HepG2 (cell line): ENCODE data around the gene DDR2. TPM values are rescaled to one million over a fixed set of nuclear protein-coding genes. Genes with fewer than 3 reads are reported as not detected.

Source experiments
- ARHGAP35 ChIP-seq: sonication (generic); formaldehyde crosslinking; IDR thresholded peaks from 2 replicates; pipeline ENCODE4 v1.9.0; 2022; ENCODE audit warnings: mild to moderate bottlenecking, inconsistent platforms, moderate library complexity, missing genetic modification reagents, borderline replicate concordance
- ERF ChIP-seq: IDR thresholded peaks from 2 replicates; pipeline ENCODE4 v1.6.1; 2018; ENCODE audit warnings: missing biosample characterization, missing genetic modification reagents
- GATAD1 ChIP-seq: IDR thresholded peaks from 2 replicates; pipeline ENCODE4 v1.6.1; 2016; ENCODE audit warnings: missing genetic modification reagents, missing compliant biosample characterization
- HMG20B ChIP-seq: conservative IDR thresholded peaks from 2 replicates; pipeline ENCODE4 v1.6.1; 2016; ENCODE audit warnings: missing genetic modification reagents, missing compliant biosample characterization
- MBD4 ChIP-seq: IDR thresholded peaks from 2 replicates; pipeline ENCODE4 v1.6.1; 2012; ENCODE audit warnings: low read length, inconsistent platforms, borderline replicate concordance
- MIXL1 ChIP-seq: IDR thresholded peaks from 2 replicates; pipeline ENCODE4 v1.6.1; 2016
- NFE2 ChIP-seq: sonication (generic); formaldehyde crosslinking; IDR thresholded peaks from 2 replicates; pipeline ENCODE4 v1.4.0; 2020; ENCODE audit warnings: missing genetic modification reagents
- NKX3-1 ChIP-seq: sonication (generic); formaldehyde crosslinking; IDR thresholded peaks from 2 replicates; pipeline ENCODE4 v1.5.0; 2020; ENCODE audit warnings: missing genetic modification reagents
- PBX2 ChIP-seq: IDR thresholded peaks from 2 replicates; pipeline ENCODE4 v1.6.1; 2016; ENCODE audit warnings: control low read depth
- PHF21A ChIP-seq: sonication (generic); formaldehyde crosslinking; IDR thresholded peaks from 2 replicates; pipeline ENCODE4 v1.5.0; 2020; ENCODE audit warnings: mild to moderate bottlenecking, missing genetic modification reagents
- POGZ ChIP-seq: sonication (generic); formaldehyde crosslinking; IDR thresholded peaks from 2 replicates; pipeline ENCODE4 v1.4.0; 2020; ENCODE audit warnings: mild to moderate bottlenecking, missing genetic modification reagents
- PRPF4 ChIP-seq: fragments of 200-400 bp; formaldehyde crosslinking; IDR thresholded peaks from 2 replicates; pipeline ENCODE4 v1.6.1; 2016; ENCODE audit warnings: low read length, low read depth; ENCODE audit not compliant: poor library complexity, severe bottlenecking
- SNAI1 ChIP-seq: sonication (generic); formaldehyde crosslinking; IDR thresholded peaks from 2 replicates; pipeline ENCODE4 v1.5.0; 2020; ENCODE audit warnings: mild to moderate bottlenecking, missing genetic modification reagents, borderline replicate concordance
- SNRNP70 ChIP-seq: fragments of 200-400 bp; formaldehyde crosslinking; IDR thresholded peaks from 2 replicates; pipeline ENCODE4 v1.6.1; 2017; ENCODE audit warnings: mild to moderate bottlenecking, low read depth, low read length, moderate library complexity
- SRY ChIP-seq: sonication (generic); formaldehyde crosslinking; IDR thresholded peaks from 2 replicates; pipeline ENCODE4 v1.8.0; 2022; ENCODE audit warnings: mild to moderate bottlenecking, missing genetic modification reagents
- SYNCRIP ChIP-seq: fragments of 200-400 bp; formaldehyde crosslinking; IDR thresholded peaks from 2 replicates; pipeline ENCODE4 v1.6.1; 2018; ENCODE audit warnings: mild to moderate bottlenecking, low read depth, low read length; ENCODE audit not compliant: insufficient read depth
- TEAD2 ChIP-seq: sonication (generic); formaldehyde crosslinking; IDR thresholded peaks from 2 replicates; pipeline ENCODE4 v1.9.0; 2021; ENCODE audit warnings: missing genetic modification reagents
- TGIF2 ChIP-seq: IDR thresholded peaks from 2 replicates; pipeline ENCODE4 v1.6.1; 2016; ENCODE audit warnings: control low read depth, missing compliant biosample characterization
- WIZ ChIP-seq: sonication (generic); formaldehyde crosslinking; IDR thresholded peaks from 2 replicates; pipeline ENCODE4 v1.5.1; 2020; ENCODE audit warnings: mild to moderate bottlenecking, missing genetic modification reagents
- ZNF432 ChIP-seq: sonication (generic); formaldehyde crosslinking; IDR thresholded peaks from 2 replicates; pipeline ENCODE4 v1.5.0; 2020; ENCODE audit warnings: missing genetic modification reagents, mild to moderate bottlenecking, borderline replicate concordance
- ZNF644 ChIP-seq: IDR thresholded peaks from 2 replicates; pipeline ENCODE4 v1.6.1; 2016; ENCODE audit warnings: low read depth
- ZNF737 ChIP-seq: sonication (generic); formaldehyde crosslinking; IDR thresholded peaks from 2 replicates; pipeline ENCODE4 v1.5.0; 2020; ENCODE audit warnings: missing genetic modification reagents, mild to moderate bottlenecking, borderline replicate concordance
- ZNF761 ChIP-seq: sonication (generic); formaldehyde crosslinking; conservative IDR thresholded peaks from 2 replicates; pipeline ENCODE4 v1.4.0; 2020; ENCODE audit warnings: mild to moderate bottlenecking, missing genetic modification reagents
- ZNF782 ChIP-seq: sonication (generic); formaldehyde crosslinking; IDR thresholded peaks from 2 replicates; pipeline ENCODE4 v1.4.0; 2020; ENCODE audit warnings: missing genetic modification reagents, mild to moderate bottlenecking, borderline replicate concordance
- ZNF879 ChIP-seq: sonication (generic); formaldehyde crosslinking; IDR thresholded peaks from 2 replicates; pipeline ENCODE4 v1.8.1; 2023; ENCODE audit warnings: missing genetic modification reagents
- ZSCAN12 ChIP-seq: sonication (generic); formaldehyde crosslinking; IDR thresholded peaks from 2 replicates; pipeline ENCODE4 v1.9.0; 2021; ENCODE audit warnings: mild to moderate bottlenecking, missing genetic modification reagents
- polyA plus RNA-seq, 8 experiments: library from polyadenylated mRNA; depleted of rRNA in 3 of 8; stranded (reverse) in 7 of 8; unstranded in 1 of 8; fragments of >200 nt; fragmentation: Illumina TruSeq in 4 of 8; extraction: Trizol in 4 of 8; gene quantifications; 2 replicates each; pipeline versions ENCODE4 v1.2.1 to v1.2.3, GENCODE V29; 2011 to 2016; ENCODE audit warnings: low read depth in 4 of 8, missing spikeins in 1 of 8, mixed read lengths in 1 of 8; ENCODE audit not compliant: insufficient read depth in 1 of 8
- total RNA-seq, 5 experiments: library from RNA; depleted of rRNA; stranded (reverse); fragments of >200 nt; fragmentation: Illumina TruSeq; extraction: Trizol; gene quantifications; 2 replicates each; pipeline ENCODE4 v1.2.3, GENCODE V29; 2016; ENCODE audit warnings: low read depth in 1 of 5
- TF ChIP-seq, protein P1 (sequence below): sonication (generic); formaldehyde crosslinking; IDR thresholded peaks from 2 replicates; pipeline ENCODE4 v1.4.0; 2020; ENCODE audit warnings: missing genetic modification reagents; ENCODE audit errors: not compliant biosample characterization
- TF ChIP-seq, protein P2 (sequence below): sonication (generic); formaldehyde crosslinking; IDR thresholded peaks from 2 replicates; pipeline ENCODE4 v1.5.1; 2020; ENCODE audit warnings: missing genetic modification reagents, mild to moderate bottlenecking, borderline replicate concordance
- TF ChIP-seq, protein P3 (sequence below): sonication (generic); formaldehyde crosslinking; conservative IDR thresholded peaks from 2 replicates; pipeline ENCODE4 v1.5.0; 2020; ENCODE audit warnings: missing genetic modification reagents

DDR2 gene
- total and polyA plus RNA-seq, 2 of the 13 experiments (the other 11 are each of a cell fraction or from before 2014, with no cell fraction given) = 0.36 to 0.38 TPM

GRCh38 chr1:162753001-162753658 is 120.9 kb downstream of the DDR2 start (continued):
- TF ChIP-seq PBX2 (no peak), ZNF761 (no peak), ZNF644 (peak; percentile 92), SNRNP70 (no peak), NKX3-1 (CRISPR knock-in tag) (no peak), HMG20B (CRISPR knock-in tag) (no peak), SRY (CRISPR knock-in tag) (no peak), TEAD2 (CRISPR knock-in tag) (no peak), WIZ (CRISPR knock-in tag) (no peak), MIXL1 (CRISPR knock-in tag) (0 out of 2 replicates have a peak, but pooled peaks have one; percentile 11), POGZ (CRISPR knock-in tag) (peak; percentile 85), ERF (CRISPR knock-in tag) (no peak), PHF21A (no peak), SYNCRIP (no peak), ZNF432 (CRISPR knock-in tag) (no peak), ZNF737 (CRISPR knock-in tag) (no peak), ARHGAP35 (CRISPR knock-in tag) (no peak), SNAI1 (CRISPR knock-in tag) (no peak), ZSCAN12 (no peak), NFE2 (CRISPR knock-in tag) (no peak), ZNF879 (CRISPR knock-in tag) (no peak), PRPF4 (no peak), MBD4 (no peak), GATAD1 (CRISPR knock-in tag) (no peak), TGIF2 (0 out of 2 replicates have a peak, but pooled peaks have one; percentile 27), ZNF782 (CRISPR knock-in tag) (no peak)
- TF ChIP-seq, protein P1, sequence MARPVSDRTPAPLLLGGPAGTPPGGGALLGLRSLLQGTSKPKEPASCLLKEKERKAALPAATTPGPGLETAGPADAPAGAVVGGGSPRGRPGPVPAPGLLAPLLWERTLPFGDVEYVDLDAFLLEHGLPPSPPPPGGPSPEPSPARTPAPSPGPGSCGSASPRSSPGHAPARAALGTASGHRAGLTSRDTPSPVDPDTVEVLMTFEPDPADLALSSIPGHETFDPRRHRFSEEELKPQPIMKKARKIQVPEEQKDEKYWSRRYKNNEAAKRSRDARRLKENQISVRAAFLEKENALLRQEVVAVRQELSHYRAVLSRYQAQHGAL = no peak
- TF ChIP-seq, protein P2, sequence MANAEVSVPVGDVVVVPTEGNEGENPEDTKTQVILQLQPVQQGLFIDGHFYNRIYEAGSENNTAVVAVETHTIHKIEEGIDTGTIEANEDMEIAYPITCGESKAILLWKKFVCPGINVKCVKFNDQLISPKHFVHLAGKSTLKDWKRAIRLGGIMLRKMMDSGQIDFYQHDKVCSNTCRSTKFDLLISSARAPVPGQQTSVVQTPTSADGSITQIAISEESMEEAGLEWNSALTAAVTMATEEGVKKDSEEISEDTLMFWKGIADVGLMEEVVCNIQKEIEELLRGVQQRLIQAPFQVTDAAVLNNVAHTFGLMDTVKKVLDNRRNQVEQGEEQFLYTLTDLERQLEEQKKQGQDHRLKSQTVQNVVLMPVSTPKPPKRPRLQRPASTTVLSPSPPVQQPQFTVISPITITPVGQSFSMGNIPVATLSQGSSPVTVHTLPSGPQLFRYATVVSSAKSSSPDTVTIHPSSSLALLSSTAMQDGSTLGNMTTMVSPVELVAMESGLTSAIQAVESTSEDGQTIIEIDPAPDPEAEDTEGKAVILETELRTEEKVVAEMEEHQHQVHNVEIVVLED (CRISPR knock-in tag) = no peak
- TF ChIP-seq, protein P3, sequence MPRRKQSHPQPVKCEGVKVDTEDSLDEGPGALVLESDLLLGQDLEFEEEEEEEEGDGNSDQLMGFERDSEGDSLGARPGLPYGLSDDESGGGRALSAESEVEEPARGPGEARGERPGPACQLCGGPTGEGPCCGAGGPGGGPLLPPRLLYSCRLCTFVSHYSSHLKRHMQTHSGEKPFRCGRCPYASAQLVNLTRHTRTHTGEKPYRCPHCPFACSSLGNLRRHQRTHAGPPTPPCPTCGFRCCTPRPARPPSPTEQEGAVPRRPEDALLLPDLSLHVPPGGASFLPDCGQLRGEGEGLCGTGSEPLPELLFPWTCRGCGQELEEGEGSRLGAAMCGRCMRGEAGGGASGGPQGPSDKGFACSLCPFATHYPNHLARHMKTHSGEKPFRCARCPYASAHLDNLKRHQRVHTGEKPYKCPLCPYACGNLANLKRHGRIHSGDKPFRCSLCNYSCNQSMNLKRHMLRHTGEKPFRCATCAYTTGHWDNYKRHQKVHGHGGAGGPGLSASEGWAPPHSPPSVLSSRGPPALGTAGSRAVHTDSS (CRISPR knock-in tag) = no peak
